ENCODE data around the gene SUGP2. TPM values are rescaled to one million over a fixed set of nuclear protein-coding genes. Genes with fewer than 3 reads are reported as not detected.
A peak's percentile ranks its signal among the peaks of the same experiment; 100 is the strongest.

SUGP2 gene
- total RNA-seq, 1 experiment from 2014 or later, result 57.3 TPM

- H3K27me3 ChIP-seq, result no peaks in the 10 kb centered on the region
- H3K36me3 ChIP-seq, result peaks cover 96% of the 10 kb centered on the region
- no peak overlapping the region for H3K4me3 ChIP-seq
- no peak for DNase-seq
- H3K9me3 ChIP-seq, result no peaks in the 10 kb centered on the region
Observed at GRCh38 chr19:19051478-19052213, 18.3 kb upstream of the SUGP2 start.

GRCh38 chr19:19050731-19051130 is 17.4 kb upstream of the SUGP2 start:
- Histone ChIP-seq H3K27me3 (no peaks in the 10 kb centered on the region), H3K36me3 (peaks cover 97% of the 10 kb centered on the region), H3K4me3 (no peak overlapping the region), H3K9me3 (no peaks in the 10 kb centered on the region)
- DNase-seq, result no peak

GRCh38 chr19:19050104-19050503 is 16.8 kb upstream of the SUGP2 start:
- Histone ChIP-seq H3K9me3 (no peaks in the 10 kb centered on the region), H3K36me3 (peaks cover 94% of the 10 kb centered on the region), H3K4me3 (no peak overlapping the region), H3K27me3 (no peaks in the 10 kb centered on the region)
- no peak for DNase-seq

- H3K36me3 ChIP-seq, result peaks cover 94% of the 10 kb centered on the region
- H3K27me3 ChIP-seq, result no peaks in the 10 kb centered on the region
- DNase-seq, result no peak
- H3K4me3 ChIP-seq, result no peak overlapping the region
- H3K9me3 ChIP-seq, result no peaks in the 10 kb centered on the region
Observed at GRCh38 chr19:19049406-19049805, 16.1 kb upstream of the SUGP2 start.

DNA sequence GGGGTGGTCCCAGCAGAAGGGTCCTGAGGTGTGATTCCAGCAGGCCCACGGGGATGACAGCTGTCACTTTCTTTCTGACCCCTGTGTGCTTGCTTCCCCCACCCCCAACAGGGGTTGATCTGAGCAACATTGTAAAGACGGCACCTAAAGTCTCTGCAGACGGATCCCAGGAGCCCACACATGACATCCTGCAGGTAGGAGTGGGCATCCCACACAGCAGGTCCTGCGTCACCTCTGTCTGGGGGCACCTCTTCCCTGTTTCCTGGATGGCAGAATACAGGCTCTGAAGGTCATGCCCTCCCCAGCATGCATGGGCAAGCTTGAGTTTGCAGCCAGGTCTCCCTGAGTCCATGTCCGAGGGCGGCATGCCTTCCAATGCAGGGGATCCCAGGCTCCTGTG is 10.6 kb upstream of the SUGP2 start:
- Histone ChIP-seq H3K27me3 (no peaks in the 10 kb centered on the region), H3K36me3 (peaks cover 85% of the 10 kb centered on the region), H3K4me3 (no peak overlapping the region), H3K9me3 (no peaks in the 10 kb centered on the region)
- no peak for DNase-seq

- DNase-seq, result no peak
- no peaks in the 10 kb centered on the region for H3K9me3 ChIP-seq
Observed at GRCh38 chr19:19043481-19043880, 10.2 kb upstream of the SUGP2 start.

DNA sequence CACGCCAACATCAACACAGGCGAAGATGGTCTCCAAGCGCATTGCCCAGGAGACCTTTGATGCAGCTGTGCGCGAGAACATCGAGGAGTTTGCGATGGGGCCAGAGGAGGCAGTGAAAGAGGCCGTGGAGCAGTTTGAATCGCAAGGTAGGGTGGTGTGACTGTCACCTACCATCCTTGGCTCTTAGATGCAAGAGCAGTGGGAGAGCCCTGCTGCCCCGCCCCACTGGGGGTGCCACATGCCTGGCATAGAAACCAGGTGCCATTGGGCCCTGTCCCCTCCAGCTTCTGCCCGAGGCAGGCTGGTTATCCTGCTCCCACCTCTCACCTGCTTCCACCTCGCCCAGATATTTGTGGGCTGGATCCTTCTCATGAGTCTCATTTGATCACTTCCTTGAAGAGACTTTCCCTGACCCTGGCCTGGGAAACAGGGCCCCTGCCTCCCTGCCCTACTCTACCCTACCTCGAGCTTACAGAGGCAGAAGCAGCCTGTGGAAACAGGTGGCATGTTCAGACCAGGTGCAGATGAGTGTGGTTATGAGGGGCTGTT is 9.5 kb upstream of the SUGP2 start:
- no peak for DNase-seq
- Histone ChIP-seq H3K27me3 (no peaks in the 10 kb centered on the region), H3K36me3 (peaks cover 83% of the 10 kb centered on the region), H3K4me3 (no peak overlapping the region), H3K9me3 (peaks cover under 1% of the 10 kb centered on the region; the same call in 1 of the 2 replicates)

More at GRCh38 chr19:19043481-19043880, 10.2 kb upstream of the SUGP2 start:
- Histone ChIP-seq H3K36me3 (peaks cover 83% of the 10 kb centered on the region), H3K4me3 (no peak overlapping the region), H3K27me3 (no peaks in the 10 kb centered on the region)

DNA sequence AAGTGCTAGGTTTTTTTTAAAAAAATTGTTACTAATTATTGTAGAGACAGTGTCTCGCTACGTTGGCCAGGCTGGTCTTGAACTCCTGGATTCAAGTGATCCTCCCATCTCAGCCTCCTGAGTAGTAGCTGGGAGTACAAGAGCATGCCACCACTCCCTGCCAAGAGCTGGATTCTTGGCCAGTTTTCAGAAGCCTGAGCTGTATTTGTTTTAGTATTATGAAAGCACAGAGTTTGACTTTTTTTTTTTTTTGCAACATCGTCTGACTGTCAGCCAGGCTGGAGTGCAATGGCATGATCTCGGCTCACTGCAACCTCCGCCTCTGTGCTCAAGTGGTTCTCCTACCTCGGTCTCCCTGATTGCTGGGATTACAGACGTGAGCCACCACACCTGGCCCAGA is 7.1 kb upstream of the SUGP2 start:
- no peak overlapping the region for H3K4me3 ChIP-seq
- H3K9me3 ChIP-seq, result peaks cover 4% of the 10 kb centered on the region
- H3K27me3 ChIP-seq, result no peaks in the 10 kb centered on the region
- DNase-seq, result peak; percentile 95
- H3K36me3 ChIP-seq, result peaks cover 84% of the 10 kb centered on the region

GRCh38 chr19:19039901-19040300 is 6.6 kb upstream of the SUGP2 start:
- peaks cover 86% of the 10 kb centered on the region for H3K36me3 ChIP-seq
- H3K9me3 ChIP-seq, result peaks cover 4% of the 10 kb centered on the region
- H3K4me3 ChIP-seq, result no peak overlapping the region

GRCh38 chr19:19034204-19034624 is 897 bp upstream of the SUGP2 start:
- peak; percentile 94 for DNase-seq
- H3K4me3 ChIP-seq, result peak overlapping the region; percentile 87
- peaks cover 74% of the 10 kb centered on the region for H3K36me3 ChIP-seq
- peaks cover 4% of the 10 kb centered on the region for H3K9me3 ChIP-seq
- no peaks in the 10 kb centered on the region for H3K27me3 ChIP-seq

More at GRCh38 chr19:19039901-19040300, 6.6 kb upstream of the SUGP2 start:
- no peaks in the 10 kb centered on the region for H3K27me3 ChIP-seq
- DNase-seq, result no peak

GRCh38 chr19:19033176-19033425 is 216 bp downstream of the SUGP2 start:
- no peaks in the 10 kb centered on the region for H3K27me3 ChIP-seq
- H3K4me3 ChIP-seq, result peak overlapping the region; percentile 87
- H3K36me3 ChIP-seq, result peaks cover 76% of the 10 kb centered on the region
- H3K9me3 ChIP-seq, result peaks cover 4% of the 10 kb centered on the region
- DNase-seq, result no peak

GRCh38 chr19:19032420-19033175 is 719 bp downstream of the SUGP2 start:
- Histone ChIP-seq H3K9me3 (peaks cover 1% of the 10 kb centered on the region), H3K36me3 (peaks cover 76% of the 10 kb centered on the region), H3K27me3 (no peaks in the 10 kb centered on the region), H3K4me3 (peak overlapping the region; percentile 87)
- DNase-seq, result peak; percentile 96

- H3K9me3 ChIP-seq, result no peaks in the 10 kb centered on the region; the same call in 1 of the 2 replicates
- no peaks in the 10 kb centered on the region for H3K27me3 ChIP-seq
- H3K4me3 ChIP-seq, result peak overlapping the region; percentile 87
- H3K36me3 ChIP-seq, result peaks cover 78% of the 10 kb centered on the region
- no peak for DNase-seq
Observed at GRCh38 chr19:19031891-19032290, 1.4 kb downstream of the SUGP2 start.

- DNase-seq, result no peak
- H3K27me3 ChIP-seq, result no peaks in the 10 kb centered on the region
- H3K4me3 ChIP-seq, result no peak overlapping the region
- H3K36me3 ChIP-seq, result peaks cover 91% of the 10 kb centered on the region
- H3K9me3 ChIP-seq, result no peaks in the 10 kb centered on the region; the same call in 1 of the 2 replicates
Observed at GRCh38 chr19:19028526-19028925, 4.8 kb downstream of the SUGP2 start.

GRCh38 chr19:19027228-19027627 is 6.1 kb downstream of the SUGP2 start:
- DNase-seq, result no peak
- Histone ChIP-seq H3K36me3 (peaks cover 100% of the 10 kb centered on the region), H3K27me3 (no peaks in the 10 kb centered on the region), H3K4me3 (no peak overlapping the region), H3K9me3 (no peaks in the 10 kb centered on the region)

- no peak overlapping the region for H3K4me3 ChIP-seq
- H3K27me3 ChIP-seq, result no peaks in the 10 kb centered on the region
- no peak for DNase-seq
- no peaks in the 10 kb centered on the region for H3K9me3 ChIP-seq
- H3K36me3 ChIP-seq, result peaks cover 98% of the 10 kb centered on the region
Observed at GRCh38 chr19:19026299-19026971, 6.9 kb downstream of the SUGP2 start.

DNA sequence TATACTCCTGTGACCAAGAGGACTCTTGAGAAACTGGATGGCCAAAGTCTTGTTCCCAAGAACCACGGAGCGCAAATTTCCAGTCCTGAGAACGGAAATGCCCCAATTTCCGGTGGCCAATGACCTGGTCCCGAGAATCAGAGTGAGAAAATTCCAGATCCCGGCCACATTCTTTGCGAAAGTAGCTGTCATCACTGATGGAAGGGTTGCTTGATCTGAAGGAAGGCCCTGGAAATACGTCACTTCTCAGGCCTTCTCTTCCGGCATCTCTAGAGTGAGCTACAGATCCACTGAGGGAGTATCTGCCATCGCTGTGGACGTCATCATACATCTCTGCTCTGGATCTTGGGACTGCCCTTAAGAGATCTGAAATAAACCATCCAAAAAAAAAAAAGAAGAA is 7.5 kb downstream of the SUGP2 start:
- Histone ChIP-seq H3K4me3 (no peak overlapping the region), H3K27me3 (no peaks in the 10 kb centered on the region), H3K36me3 (peaks cover 97% of the 10 kb centered on the region), H3K9me3 (no peaks in the 10 kb centered on the region)
- no peak for DNase-seq

Measured in MG63 (cell line).